Fibroblast of skin of right quadriceps (primary cell): ENCODE measurements around the gene SNTG2.

Source experiments
- DNase-seq: peaks from one replicate; pipeline ENCODE4 v3.0.0-alpha.2; 2013

Gene SNTG2

DNA sequence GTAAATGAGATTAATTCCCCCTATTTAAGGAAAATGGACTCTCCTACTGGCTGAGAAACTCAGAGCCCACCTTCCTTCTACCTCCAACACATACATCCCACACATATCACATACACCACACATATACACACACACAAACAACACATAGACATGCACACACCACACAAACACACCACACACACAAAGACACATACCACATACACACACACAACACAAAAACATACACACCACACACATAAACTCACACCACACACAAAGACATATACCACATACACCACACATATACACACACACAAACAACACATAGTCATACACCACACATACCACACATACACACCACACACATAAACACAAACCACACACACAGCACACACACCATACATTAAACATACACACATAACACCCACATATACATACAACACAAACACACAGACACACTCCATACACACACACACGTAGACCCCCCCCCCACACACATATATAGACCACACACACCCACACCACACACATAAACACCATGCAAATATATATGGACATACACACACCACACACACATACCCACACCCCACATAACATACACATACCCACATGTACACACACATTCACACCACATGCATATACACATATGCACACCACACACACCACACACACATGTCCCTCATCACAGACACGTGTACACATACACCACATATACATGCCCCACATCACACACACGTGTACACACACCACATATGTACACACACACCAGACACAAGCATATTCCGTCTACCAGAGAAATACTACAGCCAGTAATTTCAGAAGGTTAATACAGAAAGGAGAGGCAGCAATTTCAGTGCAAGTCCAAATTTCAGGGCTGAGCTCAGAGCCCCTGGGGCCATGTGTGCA is 204.3 kb downstream of the SNTG2 start:
- no peak for DNase-seq

- DNase-seq, result no peak
Observed at GRCh38 chr2:1156059-1156458, 205.4 kb downstream of the SNTG2 start.

GRCh38 chr2:1156531-1156930 is 205.9 kb downstream of the SNTG2 start:
- DNase-seq, result no peak

DNA sequence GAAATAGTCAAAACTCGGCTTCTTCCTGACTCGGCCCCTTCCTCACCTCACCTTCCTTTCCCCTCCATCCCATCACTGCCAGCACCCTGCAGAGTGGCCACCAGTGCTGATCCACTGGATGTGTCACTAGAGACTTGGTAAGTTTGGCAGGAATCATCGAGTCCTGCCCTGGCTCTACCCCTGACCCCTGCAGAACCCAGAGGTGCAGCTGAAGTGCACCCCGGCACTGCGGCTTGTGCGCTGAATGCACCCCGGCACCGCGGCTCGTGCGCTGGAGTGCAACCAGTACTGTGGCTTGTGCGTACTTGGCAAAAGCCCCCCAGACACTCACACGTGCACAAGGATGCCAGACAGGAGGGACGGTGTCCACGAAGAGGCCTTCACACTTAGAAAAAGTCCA is 206.5 kb downstream of the SNTG2 start:
- DNase-seq, result no peak

DNA sequence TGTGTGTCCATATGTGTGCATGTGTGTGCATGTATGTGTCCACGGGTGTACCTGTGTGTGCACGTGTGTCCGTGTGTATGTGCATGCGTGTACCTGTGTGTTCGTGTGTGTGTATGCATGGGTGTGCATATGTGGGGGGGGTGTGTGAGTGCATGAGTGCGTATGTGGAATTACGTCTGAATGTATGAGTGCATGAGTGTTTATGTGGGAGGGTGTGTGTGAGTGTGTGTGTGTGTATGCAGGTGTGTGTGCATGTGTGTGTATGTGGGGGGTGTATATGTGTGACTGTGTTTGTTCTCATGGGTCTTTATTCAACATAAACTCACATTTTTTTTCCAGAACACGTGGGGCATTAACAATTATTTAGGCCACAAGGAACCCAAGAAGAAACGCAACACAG is 208.4 kb downstream of the SNTG2 start:
- no peak for DNase-seq

DNA sequence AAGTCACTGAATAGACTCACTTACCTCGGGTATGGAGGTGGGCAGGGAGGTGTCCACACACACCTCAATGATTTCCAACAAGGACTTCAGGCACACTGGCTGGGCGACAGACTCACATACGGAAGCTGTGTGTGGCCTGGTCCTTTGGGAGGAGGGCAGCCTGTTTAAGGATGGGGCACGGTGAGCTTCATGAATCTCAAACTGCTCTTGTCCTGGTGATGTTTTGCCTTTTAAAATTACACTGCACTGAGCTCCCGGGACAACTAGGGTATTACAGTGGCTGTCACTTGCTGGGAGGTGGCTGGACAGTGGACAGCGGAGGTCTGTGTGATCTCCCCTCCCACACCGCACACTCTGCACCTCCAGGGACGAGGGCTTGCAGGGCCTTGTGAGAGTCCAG is 211.6 kb downstream of the SNTG2 start:
- no peak for DNase-seq

DNA sequence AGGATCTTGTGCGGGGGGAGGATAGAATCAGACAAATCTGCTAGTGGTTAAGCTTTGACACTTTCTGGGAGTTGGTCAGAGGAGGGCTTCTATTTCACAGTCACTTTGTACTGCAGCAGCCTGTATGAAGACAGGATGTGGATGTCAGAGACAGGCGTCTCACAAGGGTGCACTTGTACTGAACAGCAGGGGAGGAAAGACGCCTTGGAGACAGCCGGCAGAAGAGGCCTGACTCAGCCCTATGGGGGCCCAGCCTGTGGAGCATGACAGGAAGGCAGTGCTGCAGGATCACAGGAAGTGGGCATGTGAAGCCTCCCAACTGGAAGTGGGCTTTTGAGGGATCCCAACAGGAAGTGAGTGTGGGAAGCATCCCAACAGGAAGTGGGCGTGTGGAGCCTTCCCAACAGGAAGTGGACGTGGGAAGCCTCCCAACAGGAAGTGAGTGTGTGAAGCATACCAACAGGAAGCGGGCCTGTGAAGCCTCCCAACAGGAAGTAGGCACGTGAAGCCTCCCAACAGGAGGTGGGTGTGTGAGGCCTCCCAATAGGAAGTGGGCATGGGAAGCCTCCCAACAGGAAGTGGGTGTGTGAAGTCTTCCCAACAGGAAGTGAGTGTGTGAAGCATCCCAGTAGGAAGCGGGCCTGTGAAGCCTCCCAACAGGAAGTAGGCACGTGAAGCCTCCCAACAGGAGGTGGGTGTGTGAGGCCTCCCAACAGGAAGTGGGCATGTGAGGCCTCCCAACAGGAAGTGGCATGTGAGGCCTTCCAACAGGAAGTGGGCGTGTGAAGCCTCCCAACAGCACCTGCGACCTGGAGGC is 212.3 kb downstream of the SNTG2 start:
- DNase-seq, result peak; percentile 39

DNA sequence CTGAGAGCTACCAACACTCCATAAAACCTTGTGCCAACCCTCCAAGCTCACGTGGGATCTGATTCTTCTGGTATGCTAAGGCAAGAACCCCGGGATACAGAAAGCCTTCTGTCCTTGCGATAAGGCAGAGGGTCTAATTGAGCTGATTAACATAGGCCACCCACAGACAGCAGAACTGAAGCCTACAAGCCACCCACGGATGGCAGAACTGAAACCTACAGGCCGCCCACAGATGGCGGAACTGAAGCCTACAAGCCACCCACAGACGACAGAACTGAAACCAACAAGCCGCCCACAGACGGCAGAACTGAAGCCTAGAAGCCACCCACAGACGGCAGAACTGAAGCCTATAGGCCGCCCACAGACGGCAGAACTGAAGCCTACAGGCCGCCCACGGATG is 216.3 kb downstream of the SNTG2 start:
- no peak for DNase-seq

DNA sequence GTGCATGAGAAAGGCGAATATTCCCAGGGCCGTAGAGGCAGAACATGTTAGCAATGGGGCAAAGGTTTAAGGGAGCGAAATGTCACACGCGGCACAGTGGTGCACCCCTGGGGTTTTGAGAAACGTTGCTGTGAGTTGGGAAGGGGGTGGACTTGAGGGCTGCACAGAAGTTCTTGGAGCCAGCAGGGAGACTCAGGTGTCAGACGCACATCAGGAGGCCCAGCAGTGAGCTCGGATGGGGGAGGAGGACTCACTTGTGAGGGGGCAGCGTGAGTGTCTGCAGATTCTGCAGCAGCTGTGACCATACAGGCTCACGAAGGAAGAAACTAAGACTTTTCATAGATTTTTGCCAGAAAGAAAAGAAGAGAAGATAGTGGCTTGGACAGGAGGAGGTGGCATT is 218.2 kb downstream of the SNTG2 start:
- DNase-seq, result no peak

- no peak for DNase-seq
Observed at GRCh38 chr2:1169291-1169949, 218.8 kb downstream of the SNTG2 start.

DNA sequence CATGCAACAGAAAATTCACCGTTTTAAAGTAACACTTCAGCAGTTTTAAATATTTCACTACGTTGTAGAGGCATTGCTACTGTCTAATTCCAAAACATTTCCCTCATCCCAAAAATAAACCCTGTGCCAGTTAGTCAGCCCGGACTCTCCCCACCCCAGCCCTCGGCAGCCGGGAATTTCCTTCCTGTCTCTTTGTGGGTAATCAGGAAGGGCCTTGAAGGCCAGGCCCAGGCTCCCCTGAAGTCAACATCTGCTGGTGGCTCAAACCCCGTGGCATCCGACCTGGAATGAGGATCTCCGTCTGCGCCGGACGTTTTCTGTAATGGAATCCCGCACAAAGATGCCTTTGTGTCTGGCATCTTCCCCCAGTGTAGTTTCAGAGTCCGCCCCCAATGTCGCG is 219.6 kb downstream of the SNTG2 start:
- DNase-seq, result no peak

DNA sequence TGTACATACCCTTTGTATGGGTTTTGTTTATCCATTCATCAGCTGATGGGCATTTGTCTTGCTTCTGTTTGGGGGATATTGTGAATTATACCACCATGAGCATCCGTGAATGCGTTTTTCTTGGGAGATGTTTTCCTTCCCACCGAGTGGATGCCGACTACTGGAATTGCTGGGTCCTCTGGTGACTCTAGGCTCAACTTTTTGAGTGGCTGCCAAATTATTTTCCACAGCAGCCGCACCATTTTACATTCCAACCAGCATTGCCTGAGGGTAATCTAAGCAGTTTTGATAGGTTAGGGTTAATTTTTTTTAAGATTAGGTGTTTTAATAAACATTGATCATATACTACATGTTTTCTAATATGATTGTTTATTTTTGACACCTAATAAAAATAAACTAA is 220.1 kb downstream of the SNTG2 start:
- no peak for DNase-seq

DNA sequence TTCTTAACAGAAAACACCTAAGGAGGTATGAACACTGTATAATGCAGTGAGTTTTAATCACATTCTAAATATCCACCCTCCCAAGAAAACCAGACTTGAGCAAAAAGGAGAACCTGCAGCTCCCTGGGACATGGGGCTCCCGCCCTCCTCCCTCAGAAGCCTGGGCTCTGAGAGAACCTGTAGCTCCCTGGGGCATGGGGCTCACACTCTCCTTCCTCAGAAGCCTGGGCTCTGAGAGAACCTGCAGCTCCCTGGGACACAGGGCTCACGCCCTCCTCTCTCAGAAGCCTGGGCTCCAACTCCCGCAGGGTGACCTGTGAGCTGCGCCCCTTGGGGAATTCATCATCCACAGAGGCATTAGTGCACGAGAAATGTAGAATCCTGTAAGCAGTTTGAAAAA is 222.9 kb downstream of the SNTG2 start:
- DNase-seq, result no peak

DNA sequence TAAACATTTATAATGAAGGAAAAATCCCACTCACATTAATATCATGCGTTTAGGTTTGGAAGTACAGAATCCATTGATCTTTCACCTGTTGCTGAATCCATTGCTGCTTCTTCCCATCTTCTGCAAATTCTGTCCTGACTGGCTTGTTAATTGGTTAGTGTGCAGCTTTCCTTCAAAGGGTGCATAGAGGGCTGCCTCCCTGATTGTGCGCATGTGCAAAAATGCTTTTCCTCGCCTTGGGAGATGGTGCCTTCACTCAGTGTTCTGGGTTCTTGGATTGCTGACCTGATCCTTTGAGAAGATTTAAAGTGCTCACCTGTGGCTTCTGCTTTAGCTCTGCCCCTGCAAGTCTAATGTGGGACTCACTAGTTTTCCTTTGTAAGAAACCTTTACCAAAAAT is 231.2 kb downstream of the SNTG2 start:
- no peak for DNase-seq

DNA sequence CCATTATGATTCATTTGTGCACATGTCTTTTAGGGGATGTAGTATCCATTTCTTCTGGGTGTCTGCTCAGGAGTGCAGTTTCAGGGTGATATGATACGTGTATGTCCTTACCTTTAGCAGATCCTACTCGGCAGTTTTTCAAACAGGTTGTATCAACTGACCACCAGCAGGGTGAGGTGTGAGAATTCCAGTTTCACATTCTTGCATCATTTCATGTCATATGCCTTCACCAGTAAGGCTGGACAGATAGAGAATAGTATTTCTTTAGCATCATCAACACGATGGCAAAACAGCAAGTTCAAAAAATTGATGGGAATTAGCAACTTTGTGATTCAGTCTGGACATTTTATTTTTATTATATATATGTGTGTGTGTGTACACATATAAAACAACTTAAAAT is 232.7 kb downstream of the SNTG2 start:
- DNase-seq, result no peak

GRCh38 chr2:1186421-1186820 is 235.8 kb downstream of the SNTG2 start:
- DNase-seq, result no peak

- no peak for DNase-seq
Observed at GRCh38 chr2:1187189-1187588, 236.5 kb downstream of the SNTG2 start.

DNA sequence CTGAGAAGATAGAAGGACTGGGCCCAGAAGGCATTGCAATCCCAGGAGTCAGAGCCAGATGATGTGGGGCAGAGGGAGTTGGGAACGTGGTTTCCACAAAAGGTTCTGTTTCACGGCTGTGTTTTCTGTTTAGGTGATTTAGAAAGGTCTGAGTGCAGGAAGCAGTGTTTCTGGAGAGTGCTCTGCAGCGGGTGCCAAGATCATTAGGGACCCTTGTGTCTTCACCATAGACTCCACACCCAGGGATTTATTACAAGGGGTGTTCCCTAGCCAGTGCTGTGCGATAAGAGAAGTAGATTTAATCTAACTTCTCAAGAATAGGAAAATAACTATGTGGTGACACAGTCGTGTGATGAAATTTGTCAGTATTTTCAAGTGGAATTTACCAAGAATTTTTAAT is 241.5 kb downstream of the SNTG2 start:
- no peak for DNase-seq

- DNase-seq, result no peak
Observed at GRCh38 chr2:1193801-1194200, 243.2 kb downstream of the SNTG2 start.

- no peak for DNase-seq
Observed at GRCh38 chr2:1203772-1204171, 253.1 kb downstream of the SNTG2 start.

DNA sequence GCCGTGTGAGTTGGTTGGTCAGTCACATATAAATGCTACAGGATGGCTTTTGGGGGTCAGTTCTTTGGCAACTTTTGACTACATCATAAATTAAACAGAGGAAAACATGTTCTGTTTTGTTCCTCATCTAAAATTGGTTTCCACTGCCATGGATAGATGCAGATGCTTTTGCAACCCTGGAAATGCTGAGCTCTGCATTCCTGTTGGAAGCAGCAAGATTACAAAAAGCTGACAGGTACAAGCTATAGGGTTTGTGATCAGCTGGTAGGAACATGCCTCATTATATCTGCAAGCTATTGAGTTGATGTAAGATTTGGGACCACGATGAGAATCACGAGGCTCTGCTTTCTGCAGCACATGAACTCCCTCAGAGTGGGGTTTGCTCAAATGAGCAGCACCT is 255.2 kb downstream of the SNTG2 start:
- no peak for DNase-seq

DNA sequence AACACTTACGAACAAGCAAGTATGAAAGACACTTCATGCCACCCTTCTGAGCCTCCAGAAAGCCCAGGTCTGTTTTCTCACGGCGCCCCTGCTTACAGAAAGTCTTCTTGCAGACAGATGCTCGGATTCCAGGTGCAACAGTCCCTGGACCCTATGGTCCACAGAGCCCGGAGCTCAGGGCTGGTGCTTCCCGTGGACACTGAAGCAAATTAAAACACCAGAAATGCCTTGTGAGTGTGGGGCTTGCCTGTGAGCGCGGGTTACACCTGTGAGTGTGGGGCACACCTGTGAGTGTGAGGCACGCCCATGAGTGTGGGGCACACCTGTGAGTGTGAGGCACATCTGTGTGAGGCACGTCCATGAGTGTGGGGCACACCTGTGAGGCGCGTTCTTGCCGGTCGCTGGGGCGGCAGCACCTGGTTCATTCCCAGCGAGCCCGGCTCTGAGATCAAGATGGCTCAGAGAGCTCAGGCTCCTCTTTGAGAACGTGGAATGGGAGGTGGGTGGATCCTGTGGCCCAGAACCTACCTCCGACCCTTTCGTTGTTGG is 257.4 kb downstream of the SNTG2 start:
- DNase-seq, result no peak

DNA sequence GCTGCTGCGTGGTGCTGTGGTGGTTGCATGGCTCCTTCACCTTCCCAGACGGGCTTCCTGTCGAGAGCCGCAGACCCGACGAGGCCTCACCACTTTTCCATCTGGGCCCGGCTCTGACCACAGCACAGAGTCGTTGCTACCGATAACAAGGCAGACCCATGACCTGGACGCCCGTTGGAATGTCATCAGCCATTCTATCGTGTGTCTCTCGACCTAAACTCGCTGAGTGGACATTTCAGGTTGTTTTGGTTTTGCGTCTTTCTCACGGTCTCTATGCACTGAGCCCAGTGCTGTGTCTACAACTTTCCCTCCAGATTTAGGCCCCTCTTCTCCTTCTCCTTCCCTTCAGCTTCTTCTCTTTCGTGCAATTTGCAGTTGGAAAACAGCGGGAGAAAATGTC is 257.9 kb downstream of the SNTG2 start:
- DNase-seq, result no peak
